ENCODE measurements around the gene TTC28. TPM values are rescaled to one million over a fixed set of nuclear protein-coding genes. Genes with fewer than 3 reads are reported as not detected.

TTC28 gene
- total RNA-seq, 1 experiment from 2014 or later, result 0.12 TPM

- no TSS peak for BruUV-seq (replicated peaks)
- DNase-seq (ENCODE audit: low read depth, low spot score) (no peak), ATAC-seq (no peak)
- Histone ChIP-seq H2AFZ (ENCODE audit: low read depth, low read length, poor library complexity, severe bottlenecking) (no peak overlapping the region), H3K9me3 (ENCODE audit: control insufficient read depth in 1 of 2, insufficient read depth in 1 of 2, low read depth in 1 of 2, low read length in 2 of 2) (no peaks in the 10 kb centered on the region), H3K9ac (ENCODE audit: low read length) (no peak overlapping the region), H3K4me2 (ENCODE audit: low read length) (no peak overlapping the region), H3K36me3 (ENCODE audit: control insufficient read depth in 1 of 2, insufficient read depth in 2 of 2, low read length in 2 of 2) (no peaks in the 10 kb centered on the region), H3K79me2 (ENCODE audit: insufficient read depth, low read length) (no peaks in the 10 kb centered on the region), H3K27ac (ENCODE audit: low read depth, low read length) (no peak overlapping the region), H3K4me3 (replicated peaks in 1 of 2; ENCODE audit: low read depth in 1 of 2, low read length in 2 of 2) (no peak overlapping the region), H4K20me1 (ENCODE audit: insufficient read depth) (no peaks in the 10 kb centered on the region), H3K27me3 (ENCODE audit: insufficient read depth, low read length) (peaks cover 55% of the 10 kb centered on the region), H3K9me2 (ENCODE audit: insufficient read depth) (no peaks in the 10 kb centered on the region), H3K4me1 (ENCODE audit: control insufficient read depth in 1 of 2, insufficient read depth in 2 of 2, low read length in 2 of 2) (no peaks in the 10 kb centered on the region)
- intact Hi-C loops (cut with micrococcal nuclease), result no loop called here
- CTCF ChIA-PET, result no interaction called here
- POLR2A ChIA-PET, result no interaction called here
- TF ChIP-seq SP1 (IDR thresholded peaks at IDR 0.05; ENCODE audit: low read depth) (no peak), EZH2phosphoT487 (IDR thresholded peaks at IDR 0.05; ENCODE audit: borderline replicate concordance) (no peak), YY1 (IDR thresholded peaks at IDR 0.05; ENCODE audit: extremely low read depth, insufficient replicate concordance, low read depth, low read length) (no peak), EGR1 (IDR thresholded peaks at IDR 0.05; ENCODE audit: low read depth) (no peak), TCF7L2 (IDR thresholded peaks at IDR 0.05; ENCODE audit: borderline replicate concordance, extremely low read depth, insufficient read depth, insufficient read length) (no peak), REST (IDR thresholded peaks at IDR 0.05; ENCODE audit: low read depth) (no peak), ATF3 (IDR thresholded peaks at IDR 0.05) (no peak)
- RAD21 ChIA-PET (ENCODE audit: low non-redundant PET in 1 of 2, low total read pairs in 2 of 2, uncharacterized antibody in 2 of 2, unreplicated experiment in 2 of 2), result no interaction called here
Measured at GRCh38 chr22:28344918-28345703, 334.5 kb downstream of the TTC28 start.
